Bronchial epithelial cell (primary cell): ENCODE data around the gene S1PR2. TPM values are rescaled to one million over a fixed set of nuclear protein-coding genes. Genes with fewer than 3 reads are reported as not detected.
A peak's percentile ranks its signal among the peaks of the same experiment; 100 is the strongest.

Experiments used
- DNase-seq: peaks from one replicate; pipeline ENCODE4 v3.0.0-alpha.2; 2010; ENCODE audit warnings: low read depth
- FAIRE-seq: peaks from 2 replicates; lab custom pipeline; 2011; peaks lifted over from hg19 to GRCh38; lab: Jason Lieb, UNC
- H3K27me3 ChIP-seq: 2 replicates; pipeline ENCODE4 v1.5.1; 2011; ENCODE audit warnings: low read length; ENCODE audit not compliant: control insufficient read depth, insufficient read depth
- H3K36me3 ChIP-seq: 2 replicates; pipeline ENCODE4 v1.5.1; 2011; ENCODE audit warnings: low read length; ENCODE audit not compliant: control insufficient read depth, insufficient read depth
- H3K4me3 ChIP-seq: 2 replicates; pipeline ENCODE4 v1.5.1; 2011; ENCODE audit warnings: mild to moderate bottlenecking, low read depth, low read length, control low read depth
- total RNA-seq: library from RNA; depleted of rRNA; stranded (reverse); fragments of >200 nt; gene quantifications from 2 replicates; pipeline ENCODE4 v1.2.1, GENCODE V29; 2014
- TF ChIP-seq, protein P1 (sequence below): IDR thresholded peaks from 2 replicates; pipeline ENCODE4 v1.5.1; 2011; ENCODE audit warnings: mild to moderate bottlenecking, moderate library complexity, low read length, control low read depth, inconsistent platforms; ENCODE audit not compliant: insufficient read depth, severe bottlenecking

S1PR2 gene
- total RNA-seq, 1 donor from 2014 or later = 1.3 TPM

- DNase-seq (no peak), FAIRE-seq (no peak)
- no peaks in the 10 kb centered on the region for H3K36me3 ChIP-seq
- no peaks in the 10 kb centered on the region for H3K27me3 ChIP-seq
- peak overlapping the region; percentile 79 for H3K4me3 ChIP-seq
- TF ChIP-seq, protein P1, sequence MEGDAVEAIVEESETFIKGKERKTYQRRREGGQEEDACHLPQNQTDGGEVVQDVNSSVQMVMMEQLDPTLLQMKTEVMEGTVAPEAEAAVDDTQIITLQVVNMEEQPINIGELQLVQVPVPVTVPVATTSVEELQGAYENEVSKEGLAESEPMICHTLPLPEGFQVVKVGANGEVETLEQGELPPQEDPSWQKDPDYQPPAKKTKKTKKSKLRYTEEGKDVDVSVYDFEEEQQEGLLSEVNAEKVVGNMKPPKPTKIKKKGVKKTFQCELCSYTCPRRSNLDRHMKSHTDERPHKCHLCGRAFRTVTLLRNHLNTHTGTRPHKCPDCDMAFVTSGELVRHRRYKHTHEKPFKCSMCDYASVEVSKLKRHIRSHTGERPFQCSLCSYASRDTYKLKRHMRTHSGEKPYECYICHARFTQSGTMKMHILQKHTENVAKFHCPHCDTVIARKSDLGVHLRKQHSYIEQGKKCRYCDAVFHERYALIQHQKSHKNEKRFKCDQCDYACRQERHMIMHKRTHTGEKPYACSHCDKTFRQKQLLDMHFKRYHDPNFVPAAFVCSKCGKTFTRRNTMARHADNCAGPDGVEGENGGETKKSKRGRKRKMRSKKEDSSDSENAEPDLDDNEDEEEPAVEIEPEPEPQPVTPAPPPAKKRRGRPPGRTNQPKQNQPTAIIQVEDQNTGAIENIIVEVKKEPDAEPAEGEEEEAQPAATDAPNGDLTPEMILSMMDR = no peak
These were observed 814 bp downstream of the S1PR2 start for GRCh38 chr19:10230173-10230860.

DNA sequence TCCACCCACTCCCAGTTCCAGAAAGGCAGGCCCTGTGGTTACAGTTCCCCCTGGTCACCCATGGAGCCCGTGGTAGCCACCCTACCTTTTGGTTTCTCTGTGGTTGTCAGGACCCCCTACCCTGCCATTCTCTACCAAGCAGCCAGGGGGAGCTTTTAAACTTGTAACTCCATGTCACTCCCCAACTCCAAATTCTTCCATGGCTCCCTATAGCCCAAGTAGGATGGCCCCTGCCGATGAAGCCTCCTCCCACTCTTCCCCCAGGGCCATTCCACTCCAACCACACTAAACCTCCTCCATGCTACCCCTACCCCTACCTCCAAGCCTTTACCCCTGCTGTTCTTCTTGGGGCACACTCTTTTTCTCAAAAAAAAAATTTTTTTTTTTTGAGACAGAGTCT, 2.2 kb downstream of the S1PR2 start:
- no peak for FAIRE-seq
- TF ChIP-seq, protein P1 = peak; percentile 50
- DNase-seq = peak; percentile 25
- H3K27me3 ChIP-seq = no peaks in the 10 kb centered on the region
- peaks cover 4% of the 10 kb centered on the region for H3K36me3 ChIP-seq
- no peak overlapping the region for H3K4me3 ChIP-seq

DNA sequence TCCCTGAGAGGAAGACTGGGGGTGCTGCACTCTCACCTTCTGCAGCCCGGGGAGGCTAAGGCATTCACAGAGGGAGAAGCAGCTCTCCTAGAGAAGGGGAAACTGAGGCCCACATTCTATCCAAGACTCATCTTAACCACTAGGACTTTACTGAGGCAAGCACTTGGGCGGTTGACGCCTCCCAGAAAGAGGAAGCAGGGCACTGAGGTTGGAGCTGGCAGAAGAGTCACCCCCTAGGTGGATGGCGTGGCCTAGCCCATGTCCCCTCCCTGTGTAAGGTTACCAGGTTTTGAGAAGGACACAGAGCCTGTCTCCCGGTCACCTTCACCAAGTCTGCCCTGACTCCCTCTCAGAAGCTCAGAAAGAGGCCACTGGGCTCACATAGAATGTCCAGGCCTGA, 2.7 kb downstream of the S1PR2 start:
- FAIRE-seq (no peak), DNase-seq (no peak)
- Histone ChIP-seq H3K36me3 (peaks cover 4% of the 10 kb centered on the region), H3K27me3 (no peaks in the 10 kb centered on the region), H3K4me3 (no peak overlapping the region)
- TF ChIP-seq, protein P1 = no peak

DNA sequence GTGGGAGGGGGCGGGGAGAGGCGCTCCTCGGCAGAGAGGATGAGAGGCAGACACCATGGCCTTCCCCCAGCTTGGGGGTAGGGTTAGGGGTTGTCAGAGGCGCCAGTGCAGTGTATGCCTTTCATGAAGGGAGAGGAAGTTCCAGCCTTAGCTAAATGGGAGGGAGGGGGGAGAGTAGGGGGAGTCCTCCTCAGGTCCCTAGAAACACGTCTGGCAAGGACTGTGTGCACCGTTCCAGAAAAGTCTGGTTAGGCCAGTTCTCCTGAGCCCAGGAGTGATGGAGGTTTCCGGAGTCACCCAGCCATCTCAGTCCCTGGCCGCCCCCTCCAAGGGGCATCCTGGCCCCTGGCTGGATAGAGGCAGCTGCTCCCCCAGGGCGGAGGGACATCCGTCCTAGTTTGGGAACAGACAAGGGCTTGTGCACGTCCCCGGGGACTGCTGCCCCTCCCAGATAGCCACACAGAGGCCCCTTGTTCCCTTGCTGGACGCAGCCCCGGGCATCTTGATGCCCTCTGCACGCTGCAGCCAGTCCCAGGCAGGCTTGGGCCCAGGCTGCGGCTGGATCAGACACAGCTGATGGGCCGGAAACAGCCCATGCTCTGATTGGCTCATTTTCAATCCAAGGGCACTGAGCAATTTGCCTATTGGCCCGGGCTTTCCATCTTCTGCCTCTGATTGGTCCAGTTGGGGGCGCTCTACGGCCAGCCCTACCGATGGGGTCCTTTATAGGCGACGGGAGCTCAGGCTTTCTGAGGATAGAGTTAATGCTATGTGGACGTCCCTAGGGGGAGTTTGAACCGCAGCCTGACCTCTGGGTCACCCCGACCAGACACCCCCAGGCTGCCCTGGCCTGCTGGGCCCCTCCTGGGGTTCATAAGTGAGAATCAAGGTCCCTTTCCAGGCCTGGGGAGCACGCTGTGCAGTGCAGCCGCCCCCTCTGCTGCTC, 3.8 kb downstream of the S1PR2 start:
- DNase-seq (no peak), FAIRE-seq (no peak)
- TF ChIP-seq, protein P1 = no peak
- no peak overlapping the region for H3K4me3 ChIP-seq
- no peaks in the 10 kb centered on the region for H3K27me3 ChIP-seq
- peaks cover 4% of the 10 kb centered on the region for H3K36me3 ChIP-seq

GRCh38 chr19:10226376-10227025, 4.6 kb downstream of the S1PR2 start:
- TF ChIP-seq, protein P1 = no peak
- H3K36me3 ChIP-seq = peaks cover 4% of the 10 kb centered on the region
- no peak for DNase-seq
- no peak overlapping the region for H3K4me3 ChIP-seq
- FAIRE-seq = peak; percentile 40
- H3K27me3 ChIP-seq = no peaks in the 10 kb centered on the region
